GM19463 (cell line): ENCODE data around the gene IFT43.

ENCODE experiments used
- ATAC-seq: cut with Tn5 transposase; IDR thresholded peaks from one replicate; pipeline ENCODE4 v1.9.1; 2021; ENCODE audit warnings: mild to moderate bottlenecking, moderate library complexity; ENCODE audit not compliant: unreplicated experiment

IFT43 gene

GRCh38 chr14:75979648-75980565, 5.7 kb upstream of the IFT43 start:
- ATAC-seq: no peak

DNA sequence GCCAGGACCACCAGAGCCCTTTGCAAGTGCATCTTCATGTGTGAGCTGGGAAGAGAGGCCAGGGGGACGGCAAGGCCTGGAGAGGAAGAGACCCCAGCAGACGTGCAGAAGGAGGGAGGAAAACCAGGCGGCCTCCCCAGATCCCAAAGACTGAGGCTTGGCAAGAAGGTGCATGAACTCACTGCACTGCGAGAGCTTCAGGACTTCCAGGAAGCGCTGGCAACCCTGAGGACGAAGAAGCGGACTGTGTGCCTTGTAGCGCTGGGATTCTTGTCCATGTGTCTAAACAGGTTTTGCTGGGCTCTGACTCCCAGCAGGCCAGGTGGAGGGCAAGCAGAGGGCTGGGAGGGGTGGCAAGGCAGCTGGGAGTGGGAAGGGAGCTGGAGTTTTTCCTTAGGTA, 4.7 kb upstream of the IFT43 start:
- no peak for ATAC-seq

- peak; percentile 52 for ATAC-seq
These were observed 3.9 kb upstream of the IFT43 start, which contains the start of gene TGFB3 for GRCh38 chr14:75981426-75982265. Gene TGFB3 (minus strand): TSS chr14:75981995. CDS start chr14:75980893, 1,102 bp downstream.

DNA sequence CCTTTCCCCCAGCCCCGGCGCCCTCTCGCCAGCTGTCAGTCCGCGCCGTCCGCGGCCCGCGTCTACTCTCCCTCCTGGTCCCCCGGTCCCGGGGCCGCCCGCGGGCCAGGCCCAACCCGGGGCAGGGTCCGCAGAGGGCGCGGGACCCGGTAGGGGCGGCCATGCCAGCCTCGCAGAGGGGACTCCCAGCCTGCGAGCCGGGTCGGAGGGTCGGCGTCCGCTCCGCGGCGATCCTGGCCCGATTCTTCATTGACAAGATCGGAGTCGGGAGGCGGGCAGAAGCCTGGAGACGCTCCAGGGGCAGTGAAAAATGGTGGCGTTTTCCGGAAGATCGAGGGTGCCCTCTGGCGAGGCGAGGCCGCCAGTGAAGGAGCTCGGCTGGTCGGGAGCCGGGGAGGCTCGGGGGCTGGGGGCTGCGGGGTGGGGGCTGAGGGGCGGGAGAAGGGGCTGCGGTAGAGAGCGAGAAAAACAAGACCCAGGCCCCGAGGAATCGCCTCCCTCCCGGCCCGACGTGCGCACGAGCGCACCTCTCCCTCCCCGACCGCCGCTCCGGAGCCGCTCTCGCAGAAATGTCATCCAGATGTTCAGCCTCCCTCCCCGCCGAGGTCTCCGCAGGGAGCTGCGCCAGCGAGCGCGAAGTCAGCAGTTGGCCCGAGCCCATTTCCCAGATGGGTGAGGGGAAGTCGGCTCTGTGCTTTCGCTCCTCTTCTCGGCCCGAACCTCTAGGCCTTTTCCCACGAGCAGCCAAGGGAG, 3.1 kb upstream of the IFT43 start:
- ATAC-seq: peak; percentile 41

DNA sequence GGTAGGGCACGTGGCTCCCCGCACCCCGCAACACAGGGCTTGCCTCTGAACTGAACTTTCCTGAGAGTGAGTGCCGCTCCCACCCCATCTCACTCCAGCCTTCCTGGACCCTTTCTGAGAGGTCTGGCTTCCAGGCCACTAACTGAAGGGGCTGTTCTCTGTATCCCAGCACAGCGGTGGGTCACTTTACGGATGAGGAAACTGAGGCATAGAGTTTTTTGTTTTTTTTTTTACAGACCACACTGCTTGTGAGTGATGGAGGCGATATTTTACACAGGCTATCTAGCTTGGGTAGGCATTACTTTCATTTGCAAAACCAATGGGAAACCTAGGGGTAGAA, 2.6 kb upstream of the IFT43 start:
- no peak for ATAC-seq

GRCh38 chr14:75984674-75985073, 889 bp upstream of the IFT43 start:
- no peak for ATAC-seq

GRCh38 chr14:75986439-75986765, 839 bp downstream of the IFT43 start:
- ATAC-seq: no peak

- no peak for ATAC-seq
These were observed 1.8 kb downstream of the IFT43 start for GRCh38 chr14:75987201-75987970.

DNA sequence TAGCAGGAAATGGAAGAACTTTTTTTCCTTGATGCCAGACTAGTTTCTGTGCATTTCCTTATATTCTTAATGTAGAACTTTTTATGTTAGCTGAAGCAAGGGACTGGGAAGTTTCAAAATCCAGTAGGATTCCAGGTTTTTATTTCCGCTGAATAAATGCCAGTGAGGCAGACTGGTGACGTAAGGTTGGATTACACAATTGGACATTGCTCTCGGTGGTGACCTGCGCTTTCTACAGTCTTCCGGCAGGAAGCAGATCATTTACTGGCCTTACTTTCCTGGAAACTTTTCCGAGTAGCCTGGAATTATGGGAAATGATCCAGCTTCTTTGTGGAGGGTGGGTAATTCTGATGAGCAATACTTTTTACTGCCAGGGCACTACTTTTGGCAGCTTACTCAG, 3.6 kb downstream of the IFT43 start:
- ATAC-seq: no peak

DNA sequence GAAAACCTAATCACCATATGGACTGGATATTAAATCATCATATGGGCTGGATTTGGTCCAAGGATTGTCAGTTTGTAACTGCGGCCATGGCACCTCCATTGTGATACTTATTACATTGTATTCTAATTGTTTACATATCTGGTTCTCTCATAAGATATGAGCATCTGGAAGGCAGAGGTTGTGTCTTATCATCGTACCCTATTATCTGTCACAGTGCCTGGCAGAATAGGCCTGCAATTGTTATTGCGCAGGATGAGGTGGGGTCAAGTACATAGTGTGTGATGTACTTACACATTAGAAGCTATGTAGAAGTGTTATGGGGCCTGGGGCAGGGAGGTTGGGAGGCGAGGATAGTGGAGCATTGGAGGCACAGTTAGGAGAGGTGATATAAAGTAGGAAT, 4.7 kb downstream of the IFT43 start:
- no peak for ATAC-seq

DNA sequence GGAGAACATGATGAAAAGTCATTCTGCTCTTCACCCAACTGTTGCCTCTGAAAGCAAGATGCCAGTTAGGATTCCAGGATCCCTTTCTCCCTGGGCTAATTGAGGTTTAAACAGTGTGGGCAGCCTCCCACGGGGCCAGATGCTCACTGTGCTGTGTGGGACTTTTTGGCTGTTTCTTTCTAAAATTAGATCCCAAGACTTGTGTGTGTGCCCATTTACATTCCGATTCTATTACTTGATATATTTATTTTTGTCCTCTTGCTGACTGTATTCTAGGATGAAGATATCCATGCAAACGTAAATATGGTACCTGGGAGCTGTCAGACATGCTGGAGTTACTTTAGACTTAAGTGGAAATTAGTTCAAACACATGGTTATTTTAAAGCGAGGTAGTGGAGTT, 6.2 kb downstream of the IFT43 start:
- no peak for ATAC-seq

DNA sequence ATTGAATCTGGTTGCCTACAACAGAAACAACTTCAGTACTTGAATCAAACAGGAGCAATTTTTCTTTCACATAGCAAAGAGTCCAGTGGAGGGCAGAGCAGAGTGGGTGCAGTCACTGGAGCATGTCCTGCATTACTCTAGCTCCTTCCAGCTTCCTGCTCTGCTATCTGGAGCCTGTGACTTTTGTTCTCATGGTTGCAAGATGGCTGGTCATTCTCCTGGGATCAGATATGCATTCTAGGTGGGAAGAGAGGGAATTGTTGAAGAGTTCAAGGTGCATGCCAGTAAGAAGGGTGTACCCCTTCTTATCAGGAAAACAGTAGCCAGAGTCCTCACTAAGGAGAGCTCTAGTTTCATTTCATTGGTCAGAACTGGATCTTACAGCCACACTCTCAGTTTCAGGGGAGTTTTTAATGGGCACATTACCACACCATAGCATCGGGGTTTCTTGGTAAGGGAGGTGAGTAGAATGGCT, 8.0 kb downstream of the IFT43 start:
- peak; percentile 89 for ATAC-seq

GRCh38 chr14:75995372-75996041, 9.9 kb downstream of the IFT43 start:
- no peak for ATAC-seq

DNA sequence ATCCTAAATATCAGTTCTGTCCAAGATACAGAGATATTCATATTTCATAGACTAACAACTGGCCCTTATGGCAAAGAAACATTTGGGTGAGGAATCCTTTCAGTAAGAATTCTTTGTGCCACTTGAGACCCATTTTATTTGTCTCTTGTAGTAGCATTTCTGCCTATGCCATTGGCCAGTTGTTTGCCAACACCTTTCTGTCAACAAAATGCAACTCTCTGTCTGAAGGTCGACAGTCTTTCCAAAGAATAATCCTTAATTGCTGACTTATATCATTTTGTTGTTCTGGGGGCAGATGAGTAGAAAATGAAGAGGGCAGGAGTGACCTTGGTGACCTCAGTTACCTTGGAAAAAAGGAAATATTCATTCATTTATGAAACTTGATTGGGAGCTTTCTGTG, 10.9 kb downstream of the IFT43 start:
- no peak for ATAC-seq

DNA sequence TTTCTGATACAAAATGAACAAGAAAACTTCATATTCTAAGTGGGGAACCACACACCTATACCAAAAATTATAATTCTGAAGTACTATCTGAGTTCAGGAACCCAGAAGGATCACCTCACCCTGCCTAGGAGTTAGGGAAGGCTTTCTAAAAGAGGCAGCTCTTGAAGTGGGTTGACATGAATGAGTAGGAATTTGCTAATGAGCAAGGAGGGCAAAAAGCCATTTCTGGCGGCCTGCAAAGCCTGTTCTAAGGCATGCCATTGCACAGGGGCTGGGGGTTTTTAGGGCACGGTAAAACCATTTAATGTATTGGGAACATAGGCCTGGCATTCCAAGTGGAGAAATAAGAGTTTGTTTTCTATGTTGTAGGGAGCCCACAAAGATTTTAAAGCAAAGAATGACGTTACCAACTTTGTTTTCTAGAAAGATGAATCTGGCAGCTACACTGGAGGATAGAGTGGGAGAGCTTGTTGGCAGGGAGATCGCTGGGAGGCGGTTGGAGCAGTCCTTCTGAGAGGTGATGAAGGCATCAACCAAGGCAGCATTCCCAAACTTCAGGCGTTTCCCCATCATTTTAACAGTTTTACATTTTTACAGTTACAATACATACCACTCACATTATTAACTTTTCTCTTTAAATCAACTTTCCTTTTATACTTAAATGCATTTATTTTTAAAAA, 14.1 kb downstream of the IFT43 start:
- no peak for ATAC-seq

GRCh38 chr14:76002383-76002782, 16.8 kb downstream of the IFT43 start:
- ATAC-seq: no peak

DNA sequence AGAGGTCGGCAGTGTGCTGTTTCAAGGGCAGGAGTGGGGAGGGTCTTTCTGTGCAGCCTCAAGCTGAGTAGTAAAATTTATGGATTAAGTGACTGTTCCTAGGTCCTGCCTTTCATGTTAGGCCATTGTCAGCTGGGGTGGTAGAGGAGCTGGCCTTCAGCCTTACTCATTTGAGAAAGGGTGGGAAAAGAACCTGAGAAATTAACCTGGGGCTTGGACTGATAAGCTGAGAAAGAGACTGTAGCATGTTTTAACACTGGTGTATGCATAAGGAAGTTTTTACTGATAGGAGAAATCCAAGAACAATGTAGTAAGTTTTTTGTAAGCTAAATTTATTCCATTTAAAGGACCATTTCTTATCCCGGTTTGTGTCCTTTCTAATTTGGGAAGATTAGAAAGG, 20.7 kb downstream of the IFT43 start:
- ATAC-seq: no peak

GRCh38 chr14:76007379-76007778, 21.8 kb downstream of the IFT43 start:
- ATAC-seq: no peak

- no peak for ATAC-seq
These were observed 22.3 kb downstream of the IFT43 start for GRCh38 chr14:76007852-76008251.
